OCI-LY7 (cell line): Measurements from ENCODE around the gene METTL1. TPM values are rescaled to one million over a fixed set of nuclear protein-coding genes. Genes with fewer than 3 reads are reported as not detected.

Experiments
- BruUV-seq: library from RNA; stranded (reverse); fragments of 400-500 nt; replicated peaks from 2 replicates; lab custom pipeline; 2021; lab: Mats Ljungman, UMichigan
- CTCF ChIA-PET: fragments of 300-600 bp; sonication (Branson Sonifier 250); formaldehyde crosslinking; loops from one replicate; lab custom pipeline; 2022; ENCODE audit warnings: antibody characterized with exemption; ENCODE audit not compliant: unreplicated experiment; lab: Charles Lee
- POLR2A ChIA-PET: fragments of 300-600 bp; sonication (Branson Sonifier 250); formaldehyde crosslinking; loops from one replicate; lab custom pipeline; 2022; ENCODE audit warnings: antibody characterized with exemption; lab: Charles Lee
- DNase-seq: peaks from one replicate; pipeline ENCODE4 v3.0.0-alpha.2; 2015; ENCODE audit warnings: low spot score
- H2AFZ ChIP-seq: fragments of 200-600 bp; sonication (generic), shearing (Covaris generic); 2 replicates; pipeline ENCODE4 v1.6.1; 2014; ENCODE audit warnings: mild to moderate bottlenecking, antibody characterized with exemption, low read length, moderate library complexity
- H3K27ac ChIP-seq: fragments of 200-600 bp; sonication (generic); 2 replicates; pipeline ENCODE4 v1.5.1; 2014; ENCODE audit warnings: mixed run types, low read depth, mild to moderate bottlenecking, moderate library complexity, low read length, inconsistent platforms; ENCODE audit not compliant: poor library complexity, severe bottlenecking
- H3K36me3 ChIP-seq: fragments of 200-600 bp; sonication (generic); 2 replicates; pipeline ENCODE4 v1.6.1; 2014; ENCODE audit warnings: mild to moderate bottlenecking, antibody characterized with exemption, low read length, moderate library complexity, mixed read lengths; ENCODE audit not compliant: insufficient read depth
- H3K4me1 ChIP-seq: fragments of 200-600 bp; sonication (generic); 2 replicates; pipeline ENCODE4 v1.5.1; 2014; ENCODE audit warnings: mild to moderate bottlenecking, low read length; ENCODE audit not compliant: insufficient read depth, poor library complexity, severe bottlenecking
- H3K4me2 ChIP-seq: fragments of 200-600 bp; sonication (generic); 2 replicates; pipeline ENCODE4 v1.6.1; 2014; ENCODE audit warnings: mild to moderate bottlenecking, low read length
- H3K4me3 ChIP-seq: fragments of 200-600 bp; sonication (generic); 2 replicates; pipeline ENCODE4 v1.5.1; 2014; ENCODE audit warnings: mild to moderate bottlenecking, low read depth, low read length; ENCODE audit not compliant: poor library complexity, severe bottlenecking
- H3K79me2 ChIP-seq: fragments of 200-600 bp; sonication (generic); 2 replicates; pipeline ENCODE4 v1.6.1; 2016; ENCODE audit warnings: low read depth, mild to moderate bottlenecking, low read length, moderate library complexity, mixed read lengths; ENCODE audit not compliant: insufficient read depth
- H3K9me2 ChIP-seq: fragments of 200-600 bp; sonication (generic); 2 replicates; pipeline ENCODE4 v1.6.1; 2016; ENCODE audit warnings: mild to moderate bottlenecking, low read length, mixed read lengths; ENCODE audit not compliant: insufficient read depth
- H3K9me3 ChIP-seq: fragments of 200-600 bp; sonication (generic); 2 replicates; pipeline ENCODE4 v1.6.1; 2014; ENCODE audit warnings: mild to moderate bottlenecking, mixed run types, low read length, mixed read lengths
- H4K20me1 ChIP-seq: fragments of 200-600 bp; sonication (generic); 2 replicates; pipeline ENCODE4 v1.6.1; 2014; ENCODE audit warnings: mild to moderate bottlenecking, antibody characterized with exemption, low read length, moderate library complexity, mixed read lengths; ENCODE audit not compliant: insufficient read depth
- EZH2phosphoT487 ChIP-seq: fragments of 200-600 bp; sonication (generic); IDR thresholded peaks from 2 replicates; pipeline ENCODE4 v1.6.1; 2018; ENCODE audit warnings: low read depth, borderline replicate concordance, mild to moderate bottlenecking, mixed run types, antibody characterized with exemption, low read length, moderate library complexity, mixed read lengths
- intact Hi-C: fragments of 100-400 bp; cut with micrococcal nuclease; formaldehyde crosslinking; loops from one replicate; pipeline ENCODE4 v1.10.0; 2022; ENCODE audit not compliant: unreplicated experiment
- total RNA-seq, 2 experiments: library from RNA; depleted of rRNA in 1 of 2; stranded (reverse); fragments of >200 nt in 1 of 2; shearing (Covaris generic) in 1 of 2; gene quantifications; 2 replicates each; pipeline ENCODE4 v1.2.3, GENCODE V29; 2014 to 2022
- TF ChIP-seq, protein P1 (sequence below): fragments of 200-600 bp; sonication (generic); conservative IDR thresholded peaks from 2 replicates; pipeline ENCODE4 v1.5.1; 2014; ENCODE audit warnings: mild to moderate bottlenecking, antibody characterized with exemption, low read length, moderate library complexity, mixed read lengths

Gene METTL1
- total RNA-seq, 2 experiments from 2014 or later = 22.2 to 23.6 TPM

DNA sequence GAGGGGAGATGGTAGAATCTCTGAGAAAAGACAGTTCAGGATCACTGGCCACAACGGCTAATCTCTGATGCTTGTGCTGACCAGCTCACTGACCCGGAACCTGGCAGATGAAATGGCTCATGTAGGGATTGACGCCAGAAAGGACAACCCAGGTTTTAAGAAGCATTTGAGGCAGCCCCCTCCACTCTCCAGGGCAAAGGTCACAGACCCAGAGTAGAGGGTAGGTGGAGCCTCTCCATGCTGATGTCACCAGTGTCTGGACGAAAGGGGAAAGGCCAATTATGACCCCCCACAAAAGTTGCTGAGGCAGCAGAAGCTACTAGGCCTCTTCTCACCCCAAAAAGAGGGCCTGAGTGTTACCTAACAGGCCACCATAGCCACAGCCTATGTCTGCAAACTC is 1.2 kb downstream of the METTL1 start:
- TF ChIP-seq, protein P1, sequence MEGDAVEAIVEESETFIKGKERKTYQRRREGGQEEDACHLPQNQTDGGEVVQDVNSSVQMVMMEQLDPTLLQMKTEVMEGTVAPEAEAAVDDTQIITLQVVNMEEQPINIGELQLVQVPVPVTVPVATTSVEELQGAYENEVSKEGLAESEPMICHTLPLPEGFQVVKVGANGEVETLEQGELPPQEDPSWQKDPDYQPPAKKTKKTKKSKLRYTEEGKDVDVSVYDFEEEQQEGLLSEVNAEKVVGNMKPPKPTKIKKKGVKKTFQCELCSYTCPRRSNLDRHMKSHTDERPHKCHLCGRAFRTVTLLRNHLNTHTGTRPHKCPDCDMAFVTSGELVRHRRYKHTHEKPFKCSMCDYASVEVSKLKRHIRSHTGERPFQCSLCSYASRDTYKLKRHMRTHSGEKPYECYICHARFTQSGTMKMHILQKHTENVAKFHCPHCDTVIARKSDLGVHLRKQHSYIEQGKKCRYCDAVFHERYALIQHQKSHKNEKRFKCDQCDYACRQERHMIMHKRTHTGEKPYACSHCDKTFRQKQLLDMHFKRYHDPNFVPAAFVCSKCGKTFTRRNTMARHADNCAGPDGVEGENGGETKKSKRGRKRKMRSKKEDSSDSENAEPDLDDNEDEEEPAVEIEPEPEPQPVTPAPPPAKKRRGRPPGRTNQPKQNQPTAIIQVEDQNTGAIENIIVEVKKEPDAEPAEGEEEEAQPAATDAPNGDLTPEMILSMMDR = no peak
- TF ChIP-seq EZH2phosphoT487 = no peak
- POLR2A ChIA-PET = interaction anchor here (0.5 kb wide), 1 partner anchor 19 kb away, joined by 3 read pairs; the partner anchor contains the start of gene CDK4
- Histone ChIP-seq H4K20me1 (no peaks in the 10 kb centered on the region), H3K9me3 (no peaks in the 10 kb centered on the region), H3K4me2 (peak overlapping the region; percentile 83), H3K4me1 (peaks cover 21% of the 10 kb centered on the region), H3K36me3 (peaks cover 32% of the 10 kb centered on the region), H2AFZ (no peak overlapping the region), H3K79me2 (peaks cover 12% of the 10 kb centered on the region; the same call in 1 of the 2 replicates), H3K9me2 (no peaks in the 10 kb centered on the region), H3K4me3 (peak overlapping the region; percentile 81), H3K27ac (peak overlapping the region; percentile 70)
- BruUV-seq = no TSS peak
- intact Hi-C loops = no loop called here
- DNase-seq = no peak
- CTCF ChIA-PET = no interaction called here

DNA sequence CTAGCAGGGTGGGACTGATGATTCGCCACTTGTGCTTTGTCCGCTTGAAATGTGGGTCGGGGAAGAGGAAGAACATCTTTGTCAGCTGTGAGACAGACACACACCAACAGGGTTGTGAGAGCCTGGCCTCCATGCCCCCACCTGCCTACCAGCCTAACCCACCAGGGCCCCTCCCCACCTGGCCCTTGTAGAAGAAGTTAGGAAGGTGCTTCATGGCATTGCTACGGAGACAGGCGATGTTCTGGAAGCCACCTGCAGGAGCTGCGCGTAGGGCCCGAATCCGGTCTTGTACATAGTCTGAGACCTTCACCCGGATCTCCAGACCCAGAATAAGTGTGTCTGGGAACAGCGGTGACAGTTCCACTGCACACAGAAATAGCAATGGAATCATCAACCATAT is 2.3 kb downstream of the METTL1 start:
- H4K20me1 ChIP-seq = no peaks in the 10 kb centered on the region
- H2AFZ ChIP-seq = no peak overlapping the region
- no peak for TF ChIP-seq EZH2phosphoT487
- TF ChIP-seq, protein P1 = no peak
- intact Hi-C loops = no loop called here
- H3K27ac ChIP-seq = no peak overlapping the region
- no peaks in the 10 kb centered on the region for H3K9me3 ChIP-seq
- H3K4me2 ChIP-seq = no peak overlapping the region
- H3K4me3 ChIP-seq = no peak overlapping the region
- ChIA-PET CTCF (no interaction called here), POLR2A (interaction anchor here (0.6 kb wide), 1 partner anchor 75 kb away, joined by 8 read pairs; no protein-coding TSS in a partner anchor)
- DNase-seq = no peak
- H3K4me1 ChIP-seq = peaks cover 25% of the 10 kb centered on the region
- H3K36me3 ChIP-seq = peaks cover 32% of the 10 kb centered on the region
- peaks cover 12% of the 10 kb centered on the region; the same call in 1 of the 2 replicates for H3K79me2 ChIP-seq
- BruUV-seq = no TSS peak
- H3K9me2 ChIP-seq = no peaks in the 10 kb centered on the region

DNA sequence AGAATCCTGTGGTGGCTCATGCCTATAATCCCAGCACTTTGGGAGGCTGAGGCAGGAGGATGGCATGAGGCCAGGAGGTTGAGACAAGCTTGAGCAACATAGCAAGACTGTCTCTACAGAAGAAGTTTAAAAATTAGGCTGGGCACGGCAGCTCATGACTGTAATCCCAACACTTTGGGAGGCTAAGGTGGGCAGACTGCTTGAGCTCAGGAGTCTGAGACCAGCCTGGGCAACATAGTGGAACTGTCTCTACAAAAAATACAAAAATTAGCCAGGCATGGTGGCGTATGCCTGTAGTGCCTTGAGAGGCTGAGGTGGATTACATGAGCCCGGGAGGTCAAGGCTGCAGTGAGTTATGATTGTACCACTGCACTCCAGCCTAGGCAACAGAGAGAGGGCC is 4.0 kb downstream of the METTL1 start:
- no TSS peak for BruUV-seq

More for the DNA sequence above, 4.0 kb downstream of the METTL1 start:
- Histone ChIP-seq H3K4me3 (no peak overlapping the region), H3K79me2 (peaks cover 12% of the 10 kb centered on the region; the same call in 1 of the 2 replicates), H3K9me2 (no peaks in the 10 kb centered on the region), H3K4me1 (peaks cover 17% of the 10 kb centered on the region), H3K9me3 (no peaks in the 10 kb centered on the region), H3K27ac (no peak overlapping the region), H3K36me3 (peaks cover 36% of the 10 kb centered on the region), H2AFZ (no peak overlapping the region), H3K4me2 (no peak overlapping the region), H4K20me1 (no peaks in the 10 kb centered on the region)
- ChIA-PET CTCF (interaction anchor here (0.6 kb wide), 1 partner anchor 11 kb away, joined by 3 read pairs; no protein-coding TSS in a partner anchor), POLR2A (no interaction called here)
- no peak for DNase-seq
- intact Hi-C loops = no loop called here
- TF ChIP-seq, protein P1 = no peak
- no peak for TF ChIP-seq EZH2phosphoT487
